D721Med (cell line): ENCODE measurements around the gene OSGIN1.

Source experiments
- DNase-seq: peaks from one replicate; pipeline ENCODE4 v3.0.0; 2011; ENCODE audit warnings: low spot score; ENCODE audit not compliant: insufficient read length
- FAIRE-seq: peaks from 2 replicates; lab custom pipeline; 2011; peaks lifted over from hg19 to GRCh38; lab: Jason Lieb, UNC
- CTCF ChIP-seq: IDR thresholded peaks from 2 replicates; pipeline ENCODE4 v1.5.1; 2012; ENCODE audit warnings: mild to moderate bottlenecking, control low read depth; ENCODE audit not compliant: insufficient read depth; ENCODE audit errors: missing control alignments

OSGIN1 gene

GRCh38 chr16:83932955-83933673 lies 19.9 kb upstream of the OSGIN1 start:
- peak; percentile 69 for DNase-seq
- FAIRE-seq: no peak
- TF ChIP-seq CTCF: no peak

- FAIRE-seq (no peak), DNase-seq (no peak)
- TF ChIP-seq CTCF: no peak
These were observed 19.0 kb upstream of the OSGIN1 start for GRCh38 chr16:83933885-83934683.

- no peak for DNase-seq
- no peak for FAIRE-seq
- no peak for TF ChIP-seq CTCF
These were observed 18.4 kb upstream of the OSGIN1 start for GRCh38 chr16:83934684-83934977.

GRCh38 chr16:83935005-83935857 lies 17.8 kb upstream of the OSGIN1 start:
- FAIRE-seq: no peak
- DNase-seq: no peak
- TF ChIP-seq CTCF: no peak

GRCh38 chr16:83935858-83936255 lies 17.2 kb upstream of the OSGIN1 start:
- no peak for DNase-seq
- no peak for TF ChIP-seq CTCF
- no peak for FAIRE-seq

GRCh38 chr16:83936581-83937165 lies 16.4 kb upstream of the OSGIN1 start:
- no peak for TF ChIP-seq CTCF
- DNase-seq: no peak
- FAIRE-seq: no peak
